Measurements from ENCODE around the gene QPRT.
A peak's percentile ranks its signal among the peaks of the same experiment; 100 is the strongest.

Gene QPRT

DNA sequence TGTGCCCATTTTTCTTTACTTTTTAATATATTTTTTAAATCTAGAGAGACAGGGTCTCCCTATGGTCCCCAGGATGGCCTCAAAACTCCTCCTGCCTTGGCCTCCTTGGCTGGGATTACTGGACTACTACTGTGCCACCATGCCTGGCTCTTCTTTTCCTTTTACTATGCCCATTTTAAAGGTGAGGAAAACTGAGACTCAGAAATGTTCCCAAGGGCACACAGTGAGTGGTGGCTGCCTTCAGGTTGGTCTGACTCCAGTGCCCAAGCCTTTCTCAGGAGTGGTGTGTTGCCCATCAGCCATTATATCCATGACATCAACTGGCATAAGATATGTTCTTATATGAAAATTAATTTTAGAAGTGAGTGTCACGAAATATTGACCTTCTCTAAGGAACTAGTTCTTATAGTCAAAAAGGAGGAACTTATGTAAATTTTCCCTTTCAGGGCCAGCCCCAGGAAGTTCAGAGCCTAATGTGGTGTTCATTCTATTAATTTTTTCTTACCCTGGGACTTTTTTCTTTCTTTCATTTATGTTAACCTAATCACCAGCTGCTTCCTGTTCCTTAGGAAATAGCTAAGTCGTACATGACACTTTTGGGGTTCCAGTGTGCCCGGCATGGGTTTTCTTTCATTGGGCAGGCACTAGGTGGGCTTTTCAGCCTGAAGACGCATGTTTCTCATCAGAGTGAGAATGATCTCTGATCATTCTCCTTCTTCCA is 33.8 kb upstream of the QPRT start:
- H3K4me3 ChIP-seq (replicated peaks in 1 of 2; ENCODE audit: low read depth in 2 of 2, low read length in 2 of 2), result no peak overlapping the region
- DNase-seq (ENCODE audit: low read depth in 2 of 2), result no peak
- TF ChIP-seq, protein P1, sequence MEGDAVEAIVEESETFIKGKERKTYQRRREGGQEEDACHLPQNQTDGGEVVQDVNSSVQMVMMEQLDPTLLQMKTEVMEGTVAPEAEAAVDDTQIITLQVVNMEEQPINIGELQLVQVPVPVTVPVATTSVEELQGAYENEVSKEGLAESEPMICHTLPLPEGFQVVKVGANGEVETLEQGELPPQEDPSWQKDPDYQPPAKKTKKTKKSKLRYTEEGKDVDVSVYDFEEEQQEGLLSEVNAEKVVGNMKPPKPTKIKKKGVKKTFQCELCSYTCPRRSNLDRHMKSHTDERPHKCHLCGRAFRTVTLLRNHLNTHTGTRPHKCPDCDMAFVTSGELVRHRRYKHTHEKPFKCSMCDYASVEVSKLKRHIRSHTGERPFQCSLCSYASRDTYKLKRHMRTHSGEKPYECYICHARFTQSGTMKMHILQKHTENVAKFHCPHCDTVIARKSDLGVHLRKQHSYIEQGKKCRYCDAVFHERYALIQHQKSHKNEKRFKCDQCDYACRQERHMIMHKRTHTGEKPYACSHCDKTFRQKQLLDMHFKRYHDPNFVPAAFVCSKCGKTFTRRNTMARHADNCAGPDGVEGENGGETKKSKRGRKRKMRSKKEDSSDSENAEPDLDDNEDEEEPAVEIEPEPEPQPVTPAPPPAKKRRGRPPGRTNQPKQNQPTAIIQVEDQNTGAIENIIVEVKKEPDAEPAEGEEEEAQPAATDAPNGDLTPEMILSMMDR (IDR thresholded peaks at IDR 0.05; ENCODE audit: low read depth, low read length), result no peak

DNA sequence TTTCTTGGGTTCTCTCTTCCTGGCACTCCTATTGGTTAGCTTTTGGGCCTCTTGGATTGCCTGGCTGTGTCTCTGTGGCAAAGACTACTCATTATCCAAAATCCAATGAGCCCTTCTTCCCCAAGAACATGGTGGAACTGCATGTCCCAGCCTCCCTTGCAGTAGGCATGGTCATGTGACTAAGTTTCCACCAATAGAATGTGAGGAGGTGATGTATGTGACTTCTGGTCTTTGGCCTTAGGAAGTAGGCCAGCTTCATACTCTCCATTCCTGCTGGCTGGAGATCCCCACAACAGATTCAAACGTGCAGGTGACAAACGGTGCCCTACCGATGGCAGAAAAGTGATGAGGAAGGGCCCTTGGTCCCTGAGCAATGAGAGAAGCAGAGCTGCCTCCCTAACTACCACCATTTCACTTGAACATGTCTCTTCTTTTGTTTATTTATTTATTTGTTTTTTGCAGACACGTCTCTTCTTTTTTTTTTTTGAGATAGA is 33.2 kb upstream of the QPRT start:
- TF ChIP-seq, protein P1 (IDR thresholded peaks at IDR 0.05; ENCODE audit: low read depth, low read length), result no peak
- no peak overlapping the region for H3K4me3 ChIP-seq (replicated peaks in 1 of 2; ENCODE audit: low read depth in 2 of 2, low read length in 2 of 2)
- peak; percentile 37 to 41 for DNase-seq (ENCODE audit: low read depth in 2 of 2)

DNA sequence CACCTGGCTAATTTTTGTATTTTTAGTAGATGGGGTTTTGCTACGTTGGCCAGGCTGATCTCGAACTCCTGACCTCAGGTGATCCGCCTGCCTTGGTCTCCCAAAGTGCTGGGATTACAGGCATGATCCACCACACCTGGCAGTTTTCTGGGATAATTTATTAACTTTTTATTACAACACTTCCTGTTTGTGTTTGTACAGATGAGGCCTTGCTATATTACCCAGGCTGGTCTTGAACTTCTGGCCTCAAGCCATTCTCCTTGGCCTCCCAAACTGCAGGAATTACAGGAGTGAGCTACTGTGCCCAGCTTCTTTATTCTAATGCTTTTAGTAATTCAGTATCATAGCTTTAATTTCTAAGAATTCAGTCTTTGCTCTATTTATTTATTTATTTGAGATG is 32.0 kb upstream of the QPRT start:
- no peak for DNase-seq (ENCODE audit: low read depth in 2 of 2)
- H3K4me3 ChIP-seq (replicated peaks in 1 of 2; ENCODE audit: low read depth in 2 of 2, low read length in 2 of 2), result no peak overlapping the region
- TF ChIP-seq, protein P1 (IDR thresholded peaks at IDR 0.05; ENCODE audit: low read depth, low read length), result no peak

DNA sequence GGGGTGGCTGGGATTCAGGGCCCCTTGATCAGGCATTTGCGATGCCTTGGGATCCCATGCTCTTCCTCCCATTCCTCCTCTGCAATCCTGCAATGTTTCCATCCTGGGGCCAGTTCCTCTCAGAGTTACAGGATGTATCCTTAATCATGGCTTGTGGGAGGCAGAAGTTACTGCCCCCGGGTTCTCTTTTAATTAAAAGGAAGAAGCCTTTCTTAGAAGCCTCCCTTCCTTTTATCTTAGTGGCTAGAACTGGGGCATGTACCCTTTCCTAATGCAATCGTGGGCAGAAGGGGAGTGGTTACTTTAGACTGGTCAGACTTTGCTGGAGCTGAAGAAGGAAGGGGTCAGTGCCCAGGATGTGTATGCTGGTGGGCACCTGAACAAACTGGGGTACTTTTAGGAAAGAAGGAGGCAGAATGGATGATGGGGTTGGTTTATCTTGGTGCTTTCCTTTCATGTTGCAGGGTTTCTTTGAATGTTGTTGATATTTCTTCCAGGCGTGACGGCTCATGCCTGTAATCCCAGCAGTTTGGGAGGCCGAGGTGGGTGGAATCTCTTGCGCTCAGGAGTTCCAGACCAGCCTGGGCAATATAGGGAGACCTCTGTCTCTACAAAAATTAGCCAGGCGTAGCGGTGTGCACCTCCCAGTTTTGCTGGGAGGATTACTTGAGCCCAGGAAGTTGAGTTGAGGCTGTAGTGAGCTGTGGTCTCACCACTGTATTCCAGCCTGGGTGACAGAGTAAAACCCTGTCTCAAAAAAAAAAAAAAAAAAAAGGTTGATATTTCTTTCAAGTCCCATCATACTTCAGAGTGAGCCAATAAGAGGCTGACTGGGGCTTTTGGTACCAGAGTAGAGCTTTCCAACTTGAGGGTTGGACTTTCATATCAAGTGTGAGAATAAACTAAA is 29.1 kb upstream of the QPRT start:
- no peak overlapping the region for H3K4me3 ChIP-seq (replicated peaks in 1 of 2; ENCODE audit: low read depth in 2 of 2, low read length in 2 of 2)
- TF ChIP-seq, protein P1 (IDR thresholded peaks at IDR 0.05; ENCODE audit: low read depth, low read length), result no peak
- DNase-seq (ENCODE audit: low read depth in 2 of 2), result no peak

DNA sequence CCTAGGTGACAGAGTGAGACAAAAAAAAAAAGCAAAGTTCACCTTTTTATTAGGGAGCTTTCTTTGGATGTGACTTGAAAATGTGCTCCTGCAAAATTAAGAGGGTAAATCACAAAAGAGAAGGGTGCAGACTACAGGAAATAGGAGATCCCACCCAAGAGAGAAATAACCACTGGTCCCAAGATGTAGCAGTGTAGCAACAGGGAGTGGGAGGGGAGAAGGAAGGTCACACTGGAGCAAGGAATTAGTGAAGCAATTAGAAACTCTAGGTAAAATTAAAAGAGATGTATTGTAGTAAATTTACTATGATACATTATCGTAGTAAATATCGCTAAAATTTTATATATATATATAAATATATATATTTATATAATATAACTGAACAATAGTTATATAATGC is 28.2 kb upstream of the QPRT start:
- no peak overlapping the region for H3K4me3 ChIP-seq (replicated peaks in 1 of 2; ENCODE audit: low read depth in 2 of 2, low read length in 2 of 2)
- no peak for DNase-seq (ENCODE audit: low read depth in 2 of 2)
- TF ChIP-seq, protein P1 (IDR thresholded peaks at IDR 0.05; ENCODE audit: low read depth, low read length), result no peak

DNA sequence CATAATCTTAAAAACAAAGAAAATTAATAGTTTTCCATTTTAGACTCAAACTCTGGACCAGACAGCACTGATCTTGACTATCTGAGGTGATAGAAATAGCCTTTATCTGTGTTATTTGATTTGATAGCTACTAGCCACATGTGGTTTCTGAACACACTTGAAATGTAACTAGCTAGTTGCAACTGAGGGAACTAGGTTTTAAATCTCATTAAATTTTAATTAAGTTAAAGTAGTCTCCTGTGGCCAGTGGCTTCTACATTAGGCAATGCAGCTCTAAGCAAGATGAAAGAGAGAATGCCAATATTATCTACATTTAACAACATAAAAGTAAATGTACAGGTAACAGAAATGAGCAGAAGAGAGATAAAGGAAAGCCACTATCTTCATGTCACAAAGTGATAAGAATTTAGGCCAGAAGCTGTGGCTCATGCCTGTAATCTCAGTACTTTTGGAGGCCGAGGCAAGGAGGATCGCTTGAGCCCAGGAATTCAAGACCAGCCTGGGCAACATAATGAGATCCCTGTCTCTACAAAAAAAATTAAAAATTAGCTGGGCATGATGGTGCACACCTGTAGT is 27.1 kb upstream of the QPRT start:
- no peak for DNase-seq (ENCODE audit: low read depth in 2 of 2)
- TF ChIP-seq, protein P1 (IDR thresholded peaks at IDR 0.05; ENCODE audit: low read depth, low read length), result no peak
- no peak overlapping the region for H3K4me3 ChIP-seq (replicated peaks in 1 of 2; ENCODE audit: low read depth in 2 of 2, low read length in 2 of 2)
